OCI-LY3 (cell line): ENCODE data around the gene PRDM16.

Experiments
- H2AFZ ChIP-seq: fragments of 200-600, 300-600 bp; shearing (Covaris generic); 2 replicates; pipeline ENCODE4 v1.6.0; 2014; ENCODE audit warnings: antibody characterized with exemption, low read depth, low read length
- H3K27ac ChIP-seq: fragments of 200-600, 300-600 bp; sonication (generic); 2 replicates; pipeline ENCODE4 v1.5.1; 2014; ENCODE audit warnings: mild to moderate bottlenecking, low read length, moderate library complexity, mixed read lengths
- H3K27me3 ChIP-seq: fragments of 200-600, 300-600 bp; sonication (generic); 2 replicates; pipeline ENCODE4 v1.6.1; 2014; ENCODE audit warnings: low read depth, low read length, mixed read lengths
- H3K36me3 ChIP-seq: fragments of 200-600, 300-600 bp; sonication (generic); replicated peaks from 2 replicates; pipeline ENCODE3; 2014; ENCODE audit warnings: low read depth, low read length, mixed read lengths
- H3K4me1 ChIP-seq: fragments of 300-600, 200-600 bp; sonication (generic); 2 replicates; pipeline ENCODE4 v1.6.1; 2014; ENCODE audit warnings: low read length, mixed read lengths
- H3K4me2 ChIP-seq: fragments of 200-600, 300-600 bp; sonication (generic); 2 replicates; pipeline ENCODE4 v1.6.1; 2014; ENCODE audit warnings: low read length, mixed read lengths
- H3K4me3 ChIP-seq: fragments of 300-600, 200-600 bp; sonication (generic); 2 replicates; pipeline ENCODE4 v1.5.1; 2014; ENCODE audit warnings: antibody characterized with exemption, mild to moderate bottlenecking, low read length, moderate library complexity
- H3K79me2 ChIP-seq: fragments of 300-600, 200-600 bp; shearing (Covaris generic); 2 replicates; pipeline ENCODE4 v1.6.1; 2014; ENCODE audit warnings: mild to moderate bottlenecking, low read length, mixed read lengths
- H3K9ac ChIP-seq: fragments of 300-600, 200-600 bp; shearing (Covaris generic); 2 replicates; pipeline ENCODE4 v1.6.0; 2014; ENCODE audit warnings: mild to moderate bottlenecking, low read length, moderate library complexity
- H3K9me3 ChIP-seq: fragments of 200-600, 300-600 bp; shearing (Covaris generic); 2 replicates; pipeline ENCODE4 v1.6.1; 2014; ENCODE audit warnings: low read length, mixed read lengths; ENCODE audit not compliant: insufficient read depth
- H4K20me1 ChIP-seq: fragments of 200-600, 300-600 bp; sonication (generic); 2 replicates; pipeline ENCODE4 v1.6.1; 2016; ENCODE audit warnings: low read length, mixed read lengths; ENCODE audit not compliant: insufficient read depth
- CTCF ChIP-seq: fragments of 200-600, 300-600 bp; sonication (generic); IDR thresholded peaks from 2 replicates; pipeline ENCODE4 v1.5.1; 2014; ENCODE audit warnings: antibody characterized with exemption, low read length, low read depth
- EZH2phosphoT487 ChIP-seq: fragments of 200-600 bp; shearing (Covaris generic); IDR thresholded peaks from 2 replicates; pipeline ENCODE4 v1.6.1; 2018; ENCODE audit warnings: antibody characterized with exemption, mixed run types, low read depth

The PRDM16 gene

GRCh38 chr1:3142751-3143150, 73.7 kb downstream of the PRDM16 start:
- Histone ChIP-seq H3K4me2 (no peak overlapping the region), H2AFZ (no peak overlapping the region), H4K20me1 (no peaks in the 10 kb centered on the region), H3K4me3 (no peak overlapping the region), H3K27me3 (no peaks in the 10 kb centered on the region), H3K9ac (no peak overlapping the region), H3K4me1 (no peaks in the 10 kb centered on the region), H3K79me2 (no peaks in the 10 kb centered on the region), H3K36me3 (no peaks in the 10 kb centered on the region), H3K27ac (no peak overlapping the region), H3K9me3 (no peaks in the 10 kb centered on the region)
- no peak for TF ChIP-seq EZH2phosphoT487
- no peak for TF ChIP-seq CTCF

- Histone ChIP-seq H3K4me3 (no peak overlapping the region), H2AFZ (no peak overlapping the region), H3K36me3 (no peaks in the 10 kb centered on the region), H3K4me1 (no peaks in the 10 kb centered on the region), H3K4me2 (no peak overlapping the region), H3K79me2 (no peaks in the 10 kb centered on the region), H3K9me3 (no peaks in the 10 kb centered on the region), H3K27ac (no peak overlapping the region), H3K9ac (no peak overlapping the region), H3K27me3 (no peaks in the 10 kb centered on the region), H4K20me1 (no peaks in the 10 kb centered on the region)
- TF ChIP-seq CTCF, result no peak
- no peak for TF ChIP-seq EZH2phosphoT487
Observed at GRCh38 chr1:3145532-3146325, 76.7 kb downstream of the PRDM16 start.

- Histone ChIP-seq H3K9ac (no peak overlapping the region), H3K9me3 (no peaks in the 10 kb centered on the region), H3K27ac (no peak overlapping the region), H2AFZ (no peak overlapping the region), H3K79me2 (no peaks in the 10 kb centered on the region), H4K20me1 (no peaks in the 10 kb centered on the region), H3K4me2 (no peak overlapping the region), H3K36me3 (no peaks in the 10 kb centered on the region), H3K4me3 (no peak overlapping the region), H3K27me3 (no peaks in the 10 kb centered on the region), H3K4me1 (no peaks in the 10 kb centered on the region)
- TF ChIP-seq EZH2phosphoT487 (no peak), CTCF (no peak)
Observed at GRCh38 chr1:3146458-3146857, 77.5 kb downstream of the PRDM16 start.

- Histone ChIP-seq H3K4me3 (no peak overlapping the region), H3K27me3 (no peaks in the 10 kb centered on the region), H3K9me3 (no peaks in the 10 kb centered on the region), H3K4me2 (no peak overlapping the region), H3K36me3 (no peaks in the 10 kb centered on the region), H3K27ac (no peak overlapping the region), H3K4me1 (no peaks in the 10 kb centered on the region), H4K20me1 (no peaks in the 10 kb centered on the region), H3K9ac (no peak overlapping the region), H2AFZ (no peak overlapping the region), H3K79me2 (no peaks in the 10 kb centered on the region)
- TF ChIP-seq EZH2phosphoT487 (no peak), CTCF (no peak)
Observed at GRCh38 chr1:3146907-3147306, 77.9 kb downstream of the PRDM16 start.
